Retina (tissue), 1 donor: ENCODE results near the gene PGM5.

Source experiments
- DNase-seq: peaks from one replicate; pipeline ENCODE4 v3.0.0-alpha.2; 2016

The PGM5 gene

DNA sequence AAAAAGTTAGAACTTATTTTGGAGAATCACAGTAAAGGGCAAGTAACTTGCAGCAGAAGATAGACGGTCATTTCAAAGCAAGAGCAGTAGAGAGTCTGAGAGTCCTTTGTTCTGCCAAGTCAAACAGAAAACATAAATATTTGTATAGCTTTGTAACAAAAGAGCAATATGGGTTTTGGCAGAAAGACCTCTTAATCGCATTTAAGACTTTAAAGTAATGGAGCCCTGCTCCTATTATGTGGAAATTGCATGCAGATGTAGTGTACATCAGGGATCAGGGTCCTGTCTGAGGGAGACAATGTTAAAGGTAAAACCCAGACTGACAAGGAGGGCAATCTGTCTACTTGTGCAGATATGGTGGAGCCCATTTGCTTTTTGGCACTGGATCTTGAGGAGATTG, 87.2 kb downstream of the PGM5 start:
- no peak for DNase-seq

- no peak for DNase-seq
These were observed 90.4 kb downstream of the PGM5 start for GRCh38 chr9:68446836-68447235.

GRCh38 chr9:68447611-68448010, 91.2 kb downstream of the PGM5 start:
- DNase-seq, result no peak

- no peak for DNase-seq
These were observed 98.3 kb downstream of the PGM5 start for GRCh38 chr9:68454579-68455334.

DNA sequence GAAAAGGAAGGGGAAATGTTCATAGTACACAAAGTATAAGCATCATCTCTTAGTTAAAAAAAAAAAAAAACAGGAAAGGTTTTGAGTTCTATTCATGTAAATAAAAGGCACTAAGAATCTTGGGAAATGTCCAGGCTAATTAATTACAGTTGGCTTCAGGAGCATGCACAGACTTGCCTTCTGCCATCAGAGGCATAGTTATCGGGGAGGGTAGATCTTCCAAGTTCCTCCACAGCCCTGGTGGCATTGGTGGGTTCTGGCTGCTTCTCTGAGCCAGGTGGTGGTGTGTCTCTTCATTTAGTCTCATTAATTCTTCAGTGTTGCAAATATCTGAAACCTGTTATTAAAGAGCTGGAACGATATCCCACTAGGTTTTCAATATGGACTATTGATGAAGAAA, 99.0 kb downstream of the PGM5 start:
- DNase-seq, result no peak

DNA sequence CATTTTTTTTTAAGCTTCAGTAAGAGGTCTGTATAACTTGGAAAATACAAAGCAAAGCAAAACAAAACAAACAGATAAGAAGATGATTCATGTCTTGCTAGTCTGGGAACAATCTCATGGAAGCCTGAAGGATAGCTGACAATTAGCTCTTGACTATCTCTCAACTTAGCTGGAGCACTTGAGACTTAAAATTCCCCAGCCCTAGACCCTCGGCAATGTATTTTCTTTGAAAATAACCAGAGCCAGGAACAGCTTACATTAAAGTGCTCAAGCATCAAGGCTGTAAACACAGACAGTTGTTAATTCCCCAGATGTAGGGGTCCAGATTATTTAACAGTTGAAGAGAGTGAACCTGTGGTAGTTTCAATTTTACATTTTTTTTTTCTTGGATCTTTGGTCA, 101.4 kb downstream of the PGM5 start:
- DNase-seq, result no peak

DNA sequence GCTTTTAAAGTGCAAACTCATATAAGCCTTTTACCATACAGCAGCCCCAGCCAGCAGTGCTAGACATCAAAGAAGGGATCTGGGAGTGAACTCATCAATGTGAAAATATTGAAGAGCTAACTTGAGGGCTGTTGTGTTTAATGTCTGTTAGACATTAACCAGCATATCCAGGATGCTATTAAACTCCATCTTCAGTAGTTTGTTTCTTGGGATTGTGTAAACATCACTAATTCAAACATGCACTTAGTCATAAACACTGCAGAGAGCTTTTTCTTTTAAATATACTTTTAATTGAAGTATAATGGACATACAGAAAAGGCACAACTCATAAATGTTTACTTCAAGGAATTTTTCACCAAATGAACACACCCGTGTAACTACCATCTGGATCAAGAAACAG, 102.5 kb downstream of the PGM5 start:
- no peak for DNase-seq

GRCh38 chr9:68462105-68462775, 105.8 kb downstream of the PGM5 start:
- no peak for DNase-seq

GRCh38 chr9:68470067-68470466, 113.7 kb downstream of the PGM5 start:
- DNase-seq, result no peak

GRCh38 chr9:68470634-68471033, 114.2 kb downstream of the PGM5 start:
- no peak for DNase-seq

GRCh38 chr9:68472119-68472518, 115.7 kb downstream of the PGM5 start:
- DNase-seq, result no peak

DNA sequence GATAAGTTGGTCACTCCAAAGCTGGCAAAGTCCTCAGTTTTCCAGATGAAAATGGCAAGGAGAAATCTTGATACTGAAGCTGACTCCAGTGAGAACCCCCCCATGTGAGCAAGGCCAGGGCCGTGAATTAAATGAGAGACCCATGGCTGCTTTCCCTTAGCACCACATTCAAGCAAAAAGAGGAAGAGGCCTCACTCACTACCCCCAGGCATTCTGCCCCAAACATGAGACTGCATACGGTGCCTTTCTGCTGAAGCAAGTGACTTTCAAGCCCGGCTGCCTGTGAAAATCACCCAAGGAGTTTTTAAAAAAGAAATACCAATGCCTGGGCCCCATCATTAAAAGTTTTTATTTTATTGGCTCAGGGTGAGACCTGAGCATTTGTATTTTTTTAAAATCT, 117.4 kb downstream of the PGM5 start:
- no peak for DNase-seq

DNA sequence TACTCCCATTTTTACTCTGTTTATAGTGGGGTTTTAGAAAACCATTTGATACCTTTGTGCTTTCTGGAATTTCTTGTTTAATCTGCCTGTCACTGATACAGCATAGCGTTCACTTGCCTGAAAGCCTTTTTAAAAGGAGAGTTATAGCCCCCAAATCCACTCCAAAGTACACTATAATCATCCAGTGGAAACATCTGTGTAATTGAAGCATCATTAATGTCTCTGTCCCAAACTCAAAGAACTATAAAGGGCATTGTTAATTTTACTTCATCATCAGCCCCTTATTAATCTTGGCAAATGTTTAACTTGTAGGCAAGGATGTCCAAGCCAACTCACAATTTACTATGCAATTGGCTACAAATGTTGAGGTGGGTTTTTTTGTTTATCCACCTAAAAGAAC, 120.0 kb downstream of the PGM5 start:
- DNase-seq, result no peak

GRCh38 chr9:68476847-68477246, 120.4 kb downstream of the PGM5 start:
- DNase-seq, result no peak

- DNase-seq, result no peak
These were observed 124.4 kb downstream of the PGM5 start for GRCh38 chr9:68480807-68481206.

- DNase-seq, result no peak
These were observed 126.1 kb downstream of the PGM5 start for GRCh38 chr9:68482548-68482947.

- no peak for DNase-seq
These were observed 131.7 kb downstream of the PGM5 start for GRCh38 chr9:68488126-68488525.

- DNase-seq, result no peak
These were observed 133.2 kb downstream of the PGM5 start for GRCh38 chr9:68489646-68490045.

DNA sequence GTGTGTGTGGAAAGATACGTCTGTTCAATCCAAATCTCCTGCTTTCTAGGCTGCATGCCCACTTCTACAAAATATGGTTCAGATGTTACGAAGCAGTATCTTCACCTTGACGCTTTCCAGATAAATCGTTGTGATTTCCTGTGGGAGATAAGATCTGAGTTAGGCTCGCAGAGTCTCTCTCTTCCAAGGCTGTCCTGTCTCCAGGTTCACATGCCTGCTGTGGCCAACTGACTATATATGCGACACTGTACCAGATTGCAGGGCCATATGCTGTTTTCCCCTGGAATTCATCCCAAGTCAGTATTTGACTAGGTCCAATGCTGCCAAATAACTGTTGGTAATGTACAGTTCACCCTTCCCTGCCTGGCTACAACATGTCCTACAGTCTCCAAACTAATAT, 136.4 kb downstream of the PGM5 start:
- DNase-seq, result no peak

- no peak for DNase-seq
These were observed 137.1 kb downstream of the PGM5 start for GRCh38 chr9:68493541-68493940.

GRCh38 chr9:68493958-68494577, 137.7 kb downstream of the PGM5 start:
- DNase-seq, result peak; percentile 12

DNA sequence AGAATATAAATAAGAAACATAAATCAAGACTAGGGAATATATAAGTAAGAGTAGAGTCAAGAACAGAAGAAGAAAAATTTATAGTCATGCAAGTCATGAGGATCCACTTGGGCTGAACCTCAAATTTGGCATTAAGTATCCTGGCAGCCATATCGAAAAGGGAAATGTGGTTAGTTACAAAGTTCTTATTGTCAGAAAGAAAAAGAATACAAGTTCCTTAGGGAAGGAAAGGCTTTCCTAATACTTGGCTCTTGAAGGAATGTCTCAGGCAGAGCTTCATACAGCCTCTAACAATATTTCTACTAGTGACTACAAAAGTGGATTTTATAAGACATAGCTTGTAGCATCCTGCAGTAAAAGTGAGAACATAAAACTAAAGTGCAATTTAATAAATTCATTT, 138.8 kb downstream of the PGM5 start:
- DNase-seq, result no peak

- no peak for DNase-seq
These were observed 139.9 kb downstream of the PGM5 start for GRCh38 chr9:68496356-68496755.

DNA sequence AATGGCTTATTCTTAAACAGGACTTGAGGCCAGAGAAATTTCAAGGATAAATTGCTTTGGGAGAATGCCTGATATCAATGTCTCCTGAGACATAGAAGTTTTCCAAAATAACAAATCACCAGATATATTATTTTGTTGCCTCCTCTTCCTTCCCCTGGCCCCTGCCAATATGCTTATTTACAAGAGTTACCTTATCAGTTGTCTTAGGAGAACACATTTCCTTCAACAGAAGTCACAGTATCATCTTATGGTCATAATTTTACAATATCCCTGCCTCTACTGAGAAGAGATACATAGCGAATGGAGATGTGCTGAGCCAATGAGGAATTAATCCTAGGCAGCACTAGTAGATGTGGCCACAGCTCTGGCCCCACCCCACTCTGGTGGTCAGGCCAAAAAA, 141.2 kb downstream of the PGM5 start:
- no peak for DNase-seq
